Thoracic aorta (tissue), 2 donors: ENCODE results near the gene HOXB13. TPM values are rescaled to one million over a fixed set of nuclear protein-coding genes. Genes with fewer than 3 reads are reported as not detected.
"Not testable (repeated sequence)": the region's sequence is repeated elsewhere in the genome, so short reads cannot be mapped to it uniquely, and the experiment has no call there.

Experiments used
- ATAC-seq: fragments of 150-250 bp; one replicate; pipeline ENCODE4 v1.8.0; 2017; ENCODE audit warnings: low read depth; ENCODE audit not compliant: insufficient number of reproducible peaks, low FRiP score
- DNase-seq: peaks from one replicate; pipeline ENCODE4 v3.0.0-alpha.2; 2020; ENCODE audit warnings: low spot score
- H3K27ac ChIP-seq, 2 donors: fragments of 200-600 bp; sonication (generic); 1 replicate in 1 of 2; 2 replicates in 1 of 2; pipeline ENCODE4 v1.5.1; 2016; ENCODE audit warnings: mild to moderate bottlenecking in 2 of 2, moderate library complexity in 2 of 2
- H3K27me3 ChIP-seq: fragments of 200-600 bp; sonication (generic); replicated peaks from 2 replicates; pipeline ENCODE4 v1.6.0; 2016; ENCODE audit warnings: mild to moderate bottlenecking; ENCODE audit not compliant: insufficient read depth
- H3K36me3 ChIP-seq: fragments of 200-600 bp; sonication (generic); one replicate; pipeline ENCODE4 v1.5.1; 2016
- H3K4me1 ChIP-seq, 2 donors: fragments of 200-600 bp; sonication (generic); 1 replicate in 1 of 2; 2 replicates in 1 of 2; pipeline versions ENCODE4 v1.5.1 to v1.6.0; 2016; ENCODE audit warnings: low read depth in 2 of 2, mild to moderate bottlenecking in 1 of 2; ENCODE audit not compliant: control insufficient read depth in 1 of 2
- H3K4me3 ChIP-seq: fragments of 200-600 bp; sonication (generic); 2 replicates; pipeline ENCODE4 v1.5.1; 2016; ENCODE audit warnings: mild to moderate bottlenecking
- H3K9me3 ChIP-seq: fragments of 200-600 bp; sonication (generic); 2 replicates; pipeline ENCODE4 v1.5.1; 2016
- total RNA-seq, 2 donors: library from RNA; depleted of rRNA; stranded (reverse); fragments of >200 nt; gene quantifications; one replicate each; pipeline versions ENCODE4 v1.1.0 to v1.2.3, GENCODE V29; 2016
- TF ChIP-seq, protein P1 (sequence below): fragments of 200-600 bp; sonication (generic); IDR thresholded peaks from one replicate; pipeline ENCODE4 v1.5.1; 2019; ENCODE audit warnings: antibody characterized with exemption

HOXB13 gene
- total RNA-seq, 2 donors from 2014 or later = not detected

DNA sequence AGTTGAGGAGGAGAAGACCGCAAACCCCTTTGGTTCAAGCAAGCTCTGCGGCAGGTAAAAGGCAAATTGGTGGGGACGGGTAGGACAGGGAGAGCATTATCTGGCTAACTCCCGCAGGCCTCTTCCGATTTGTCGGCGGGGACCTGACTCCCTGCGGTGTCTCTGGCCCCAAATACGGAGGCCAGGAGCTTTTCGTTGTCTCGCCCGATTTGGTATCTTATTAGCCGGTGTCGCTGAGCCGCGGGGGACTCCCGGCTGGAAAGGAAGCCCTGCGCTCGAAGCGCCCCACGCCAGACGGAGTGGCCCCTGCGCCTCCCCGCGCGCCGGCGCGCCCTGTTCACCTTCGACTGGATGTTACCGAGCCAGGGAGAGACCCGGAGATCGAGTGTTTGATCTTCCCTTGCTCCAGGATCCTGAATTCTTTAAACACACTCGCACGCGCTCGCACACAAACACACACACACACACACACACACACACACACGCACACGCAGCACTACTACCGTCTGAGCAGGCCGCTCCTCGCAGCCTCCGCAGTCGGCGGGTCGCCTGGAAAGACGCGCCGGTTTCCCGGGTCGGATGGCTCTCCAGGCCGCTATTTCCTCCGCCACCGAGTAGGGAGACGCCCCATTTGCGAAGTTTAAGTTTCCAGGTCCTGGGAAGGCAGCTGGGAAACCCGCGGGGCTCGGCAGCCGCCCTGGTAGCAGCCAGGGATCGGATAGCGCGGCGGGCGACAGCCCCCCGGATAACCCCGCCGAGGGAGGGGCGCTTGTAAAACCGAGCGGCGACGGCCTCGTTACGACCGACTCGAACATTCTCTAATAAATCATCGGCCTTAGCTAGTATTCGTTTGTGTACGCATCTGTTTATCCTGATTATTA lies 9.5 kb downstream of the HOXB13 start:
- H3K27ac ChIP-seq = no peak overlapping the region
- DNase-seq (no peak), ATAC-seq (no peak)

DNA sequence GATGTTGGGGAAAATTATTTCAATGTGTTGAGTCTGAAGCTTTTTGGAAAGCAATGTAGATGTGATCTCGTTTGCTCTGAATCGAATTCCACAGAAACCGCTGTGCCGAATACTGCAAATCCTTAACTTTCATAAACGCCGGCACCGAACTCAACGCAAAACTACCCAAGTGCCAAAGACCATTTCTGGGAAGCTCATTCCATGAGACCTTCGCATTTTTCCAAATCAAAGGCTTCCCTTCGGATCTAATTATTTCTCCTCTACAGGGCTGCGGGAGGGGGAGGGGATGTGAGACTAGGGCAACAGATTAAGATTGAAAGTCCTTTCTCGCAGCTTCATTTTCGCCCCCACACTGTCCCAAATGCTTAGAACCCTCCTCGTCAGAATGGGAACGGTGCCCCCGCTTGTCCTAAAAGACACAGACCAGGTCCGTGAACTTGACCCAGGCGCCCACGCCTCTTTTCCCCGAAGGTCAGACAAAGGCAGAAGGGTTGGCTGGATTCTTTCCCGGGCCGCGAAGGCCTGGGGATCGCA lies 10.3 kb downstream of the HOXB13 start:
- Histone ChIP-seq H3K9me3 (no peaks in the 10 kb centered on the region), H3K4me1 (peaks cover 0 to 7% of the 10 kb centered on the region in 2 donors), H3K36me3 (no peaks in the 10 kb centered on the region), H3K27ac (no peak overlapping the region), H3K27me3 (peaks cover 50% of the 10 kb centered on the region), H3K4me3 (no peak overlapping the region)
- no peak for DNase-seq
- TF ChIP-seq, protein P1, sequence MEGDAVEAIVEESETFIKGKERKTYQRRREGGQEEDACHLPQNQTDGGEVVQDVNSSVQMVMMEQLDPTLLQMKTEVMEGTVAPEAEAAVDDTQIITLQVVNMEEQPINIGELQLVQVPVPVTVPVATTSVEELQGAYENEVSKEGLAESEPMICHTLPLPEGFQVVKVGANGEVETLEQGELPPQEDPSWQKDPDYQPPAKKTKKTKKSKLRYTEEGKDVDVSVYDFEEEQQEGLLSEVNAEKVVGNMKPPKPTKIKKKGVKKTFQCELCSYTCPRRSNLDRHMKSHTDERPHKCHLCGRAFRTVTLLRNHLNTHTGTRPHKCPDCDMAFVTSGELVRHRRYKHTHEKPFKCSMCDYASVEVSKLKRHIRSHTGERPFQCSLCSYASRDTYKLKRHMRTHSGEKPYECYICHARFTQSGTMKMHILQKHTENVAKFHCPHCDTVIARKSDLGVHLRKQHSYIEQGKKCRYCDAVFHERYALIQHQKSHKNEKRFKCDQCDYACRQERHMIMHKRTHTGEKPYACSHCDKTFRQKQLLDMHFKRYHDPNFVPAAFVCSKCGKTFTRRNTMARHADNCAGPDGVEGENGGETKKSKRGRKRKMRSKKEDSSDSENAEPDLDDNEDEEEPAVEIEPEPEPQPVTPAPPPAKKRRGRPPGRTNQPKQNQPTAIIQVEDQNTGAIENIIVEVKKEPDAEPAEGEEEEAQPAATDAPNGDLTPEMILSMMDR = no peak
- no peak for ATAC-seq

More for the DNA sequence above, 9.5 kb downstream of the HOXB13 start:
- H3K9me3 ChIP-seq = no peaks in the 10 kb centered on the region
- H3K36me3 ChIP-seq = no peaks in the 10 kb centered on the region
- peaks cover 57% of the 10 kb centered on the region for H3K27me3 ChIP-seq
- no peak overlapping the region for H3K4me3 ChIP-seq
- peaks cover 0 to 14% of the 10 kb centered on the region in 2 donors for H3K4me1 ChIP-seq
- TF ChIP-seq, protein P1 = no peak

DNA sequence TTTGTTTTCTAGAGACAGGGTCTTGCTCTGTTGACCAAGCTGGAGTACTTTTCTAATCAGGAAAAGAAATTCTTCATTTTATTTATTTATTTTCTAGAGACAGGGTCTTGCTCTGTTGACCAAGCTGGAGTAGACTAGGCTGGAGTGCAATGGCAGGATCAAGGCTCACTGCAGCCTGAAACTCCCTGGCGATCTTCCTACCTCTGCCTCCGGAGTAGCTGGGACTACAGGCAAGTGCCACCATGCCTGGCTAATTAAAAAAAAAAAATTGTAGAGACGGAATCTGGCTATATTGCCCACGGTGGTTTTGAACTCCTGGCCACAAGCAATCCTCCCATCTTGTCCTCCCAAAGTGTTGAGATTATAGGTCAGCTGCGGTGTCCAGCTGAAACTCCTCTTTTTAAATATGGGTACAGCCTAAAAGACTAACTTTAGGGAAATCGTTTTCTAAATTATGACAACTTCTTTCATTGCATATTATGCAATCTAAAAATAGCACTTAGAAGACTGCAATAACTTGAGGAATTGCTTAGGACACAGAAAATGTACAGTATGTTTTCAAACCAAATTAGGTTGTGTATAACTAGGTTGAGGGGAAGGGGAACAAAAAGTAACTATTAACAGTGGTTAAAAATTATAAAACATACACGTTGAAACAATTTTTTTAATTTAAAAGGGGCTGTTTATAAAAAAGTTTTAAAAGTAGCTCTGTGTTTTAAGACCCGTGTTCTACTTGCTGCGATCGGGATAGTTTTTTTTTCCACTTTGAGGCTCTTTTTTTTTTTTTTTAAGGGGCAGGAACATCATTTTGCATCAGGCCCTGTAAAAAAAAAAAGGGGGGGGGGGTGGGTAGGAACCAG lies 11.0 kb downstream of the HOXB13 start:
- Histone ChIP-seq H3K27ac (no peak overlapping the region), H3K9me3 (no peaks in the 10 kb centered on the region), H3K27me3 (peaks cover 43% of the 10 kb centered on the region), H3K36me3 (no peaks in the 10 kb centered on the region), H3K4me1 (peaks cover 0 to 5% of the 10 kb centered on the region in 2 donors), H3K4me3 (no peak overlapping the region)
- DNase-seq = no peak
- TF ChIP-seq, protein P1 = no peak
- no peak for ATAC-seq

DNA sequence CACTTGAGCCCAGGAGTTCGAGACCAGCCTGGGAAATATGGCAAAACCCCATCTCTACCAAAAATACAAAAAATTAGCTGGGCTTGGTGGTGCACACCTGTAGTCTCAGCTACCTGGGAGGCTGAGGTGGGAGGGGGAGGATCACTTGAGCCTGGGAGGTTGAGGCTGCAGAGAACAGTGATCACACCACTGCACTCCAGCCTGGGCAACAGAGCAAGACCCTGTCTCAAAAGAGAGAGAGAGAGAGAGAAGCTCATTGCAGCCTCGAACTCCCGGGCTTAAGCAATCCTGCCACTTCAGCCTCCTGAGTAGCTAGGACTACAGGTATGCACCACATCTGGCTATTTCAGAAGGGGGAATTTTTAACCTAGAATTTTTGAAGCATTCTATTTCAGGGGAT lies 12.0 kb downstream of the HOXB13 start:
- H3K4me3 ChIP-seq, H3K4me1 ChIP-seq, H3K36me3 ChIP-seq, ATAC-seq, H3K9me3 ChIP-seq, DNase-seq, H3K27ac ChIP-seq: not testable (repeated sequence)
- H3K27me3 ChIP-seq = peaks cover 36% of the 10 kb centered on the region

DNA sequence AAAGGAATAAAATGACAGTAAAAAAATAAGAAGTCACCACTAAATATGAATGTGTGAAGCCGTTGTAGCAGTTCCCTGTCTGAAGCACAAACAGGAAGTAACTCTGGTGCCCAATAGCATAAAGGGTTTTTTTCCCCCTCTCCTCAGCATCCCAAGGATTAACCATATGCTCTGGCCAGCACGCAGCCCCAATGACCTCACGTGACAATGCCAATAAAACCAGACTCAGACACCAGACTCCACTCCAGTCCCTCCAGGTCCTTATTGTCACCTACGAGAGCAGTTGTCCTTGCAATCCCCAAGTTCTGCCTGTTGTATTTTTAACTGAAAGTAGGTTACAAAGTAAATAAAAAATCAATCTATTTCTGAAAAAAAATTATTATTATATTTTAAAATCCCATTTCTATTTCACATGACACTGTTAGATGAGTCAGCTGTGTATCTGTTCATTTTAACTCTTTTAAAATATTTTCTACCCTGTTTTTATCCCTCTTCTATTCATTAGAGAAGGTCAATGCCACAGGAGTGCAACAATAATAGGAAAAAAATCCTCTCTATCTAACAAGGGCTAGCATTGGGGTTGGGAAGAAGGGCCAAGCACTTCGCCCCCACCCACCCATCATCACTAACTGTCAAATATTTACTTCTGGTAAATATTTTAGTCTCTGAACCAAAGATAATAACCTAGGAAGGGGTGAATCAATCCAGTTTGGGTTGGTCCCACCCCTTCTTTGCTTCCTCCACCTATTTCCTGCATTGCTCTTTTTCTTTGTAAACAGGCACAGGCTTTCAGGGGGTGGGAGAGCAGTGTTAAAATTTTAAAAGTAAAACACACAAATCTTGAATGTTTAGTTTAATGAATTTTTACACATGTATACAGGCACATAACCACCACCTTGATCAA lies 12.8 kb downstream of the HOXB13 start:
- Histone ChIP-seq H3K27me3 (peaks cover 28% of the 10 kb centered on the region), H3K27ac (no peak overlapping the region), H3K36me3 (no peaks in the 10 kb centered on the region), H3K4me3 (no peak overlapping the region), H3K4me1 (peaks cover 0 to 5% of the 10 kb centered on the region in 2 donors), H3K9me3 (no peaks in the 10 kb centered on the region)
- ATAC-seq (no peak), DNase-seq (no peak)
- TF ChIP-seq, protein P1 = no peak
